Activated CD8-positive, alpha-beta memory T cell treated with anti-CD3 and anti-CD28 coated beads, Interleukin-2, amount 50 U/mL, for 1 hour (primary cell): ENCODE measurements around the gene DCLK1.

Source experiments
- DNase-seq: peaks from one replicate; pipeline ENCODE4 v3.0.0-alpha.2; 2020; ENCODE audit errors: extremely low read depth

The DCLK1 gene

GRCh38 chr13:36038785-36039555, 92.2 kb downstream of the DCLK1 start:
- DNase-seq = no peak

DNA sequence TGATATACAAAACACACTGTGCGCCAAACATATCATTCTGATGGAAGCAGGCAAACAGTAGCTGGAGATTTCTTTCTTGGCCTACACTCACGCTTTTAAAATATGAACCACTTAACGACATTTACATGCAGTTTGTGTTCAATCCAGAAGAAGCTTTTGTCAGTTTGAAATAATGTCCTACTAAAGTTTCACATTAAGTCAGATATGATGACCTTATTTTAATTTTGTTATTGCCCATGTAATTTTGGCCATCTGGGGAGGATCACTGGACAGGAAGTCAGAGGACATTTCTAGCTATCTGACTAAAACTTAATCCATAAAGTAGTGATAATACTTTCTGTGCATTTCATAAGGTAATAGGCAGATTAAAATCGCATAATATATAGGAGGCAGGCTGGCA, 98.1 kb downstream of the DCLK1 start:
- DNase-seq = no peak

DNA sequence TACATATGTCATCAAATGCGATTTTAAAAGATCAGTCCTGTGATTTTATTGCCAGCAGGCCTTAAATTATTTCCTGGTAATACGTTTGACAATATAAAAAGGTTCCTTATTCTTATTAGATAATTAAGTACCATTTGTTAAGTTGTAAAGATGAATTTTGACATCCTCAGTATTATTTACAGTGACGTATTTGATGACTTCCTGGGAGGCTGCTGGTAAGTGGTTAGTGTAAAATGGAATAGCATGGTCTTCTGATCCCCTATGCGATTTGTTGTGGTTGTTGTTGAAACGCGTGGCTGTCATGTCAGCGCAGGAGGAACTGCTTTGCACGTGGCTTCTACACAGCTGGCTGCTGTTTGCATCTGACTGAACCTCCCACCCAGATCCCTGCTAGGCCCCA, 99.7 kb downstream of the DCLK1 start:
- no peak for DNase-seq

GRCh38 chr13:36030670-36031331, 100.4 kb downstream of the DCLK1 start:
- DNase-seq = no peak

GRCh38 chr13:36029166-36029565, 102.0 kb downstream of the DCLK1 start:
- no peak for DNase-seq

DNA sequence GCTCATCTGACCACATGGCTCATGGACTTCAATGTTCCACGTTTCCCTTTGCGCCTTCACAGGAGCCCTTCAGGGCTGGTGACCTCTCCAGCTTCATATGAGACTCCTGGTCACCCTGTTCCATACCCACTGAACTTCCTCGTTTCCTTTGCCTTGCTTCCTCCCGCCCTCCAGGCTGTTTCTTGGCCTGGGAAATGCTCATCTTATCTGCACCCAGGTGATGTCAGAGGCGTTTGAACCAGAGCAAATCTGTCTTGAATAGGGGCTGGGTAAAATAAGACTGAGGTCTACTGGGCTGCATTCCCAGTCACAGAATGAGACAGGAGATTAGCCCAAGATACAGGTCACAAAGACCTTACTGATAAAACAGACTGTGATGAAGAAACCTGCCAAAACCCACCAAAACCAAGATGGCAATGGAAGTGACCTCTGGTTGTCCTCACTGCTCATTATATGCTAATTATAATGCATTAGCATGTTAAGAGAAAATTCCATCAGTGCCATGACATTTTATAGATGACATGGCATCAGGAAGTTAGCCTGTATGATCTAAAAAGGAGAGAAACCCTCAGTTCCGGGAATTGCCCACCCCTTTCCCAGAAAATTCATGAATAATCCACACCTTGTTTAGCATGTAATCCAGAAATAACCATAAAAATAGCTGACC, 102.7 kb downstream of the DCLK1 start:
- DNase-seq = no peak

GRCh38 chr13:36026531-36026930, 104.7 kb downstream of the DCLK1 start:
- DNase-seq = no peak

DNA sequence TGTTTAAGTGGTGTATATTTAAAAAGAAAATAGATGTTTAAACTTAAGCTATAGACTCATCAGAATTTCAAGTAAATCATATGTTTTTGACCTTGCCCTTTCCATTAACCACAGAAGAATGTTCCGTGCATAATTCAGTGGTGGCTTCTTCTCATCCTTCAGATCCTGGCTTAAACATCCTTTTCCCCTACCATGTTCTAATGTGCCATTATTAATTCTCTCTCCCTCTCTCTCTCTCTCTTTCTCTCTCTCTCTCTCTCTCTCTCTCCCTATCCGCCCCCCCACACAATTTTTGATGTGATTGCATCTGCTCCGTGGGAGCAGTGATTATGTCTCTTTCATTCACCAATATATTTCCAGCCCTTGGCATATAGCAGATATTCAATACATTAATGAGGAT, 116.4 kb downstream of the DCLK1 start:
- no peak for DNase-seq

- DNase-seq = no peak
These were observed 124.1 kb downstream of the DCLK1 start for GRCh38 chr13:36006894-36007675.

DNA sequence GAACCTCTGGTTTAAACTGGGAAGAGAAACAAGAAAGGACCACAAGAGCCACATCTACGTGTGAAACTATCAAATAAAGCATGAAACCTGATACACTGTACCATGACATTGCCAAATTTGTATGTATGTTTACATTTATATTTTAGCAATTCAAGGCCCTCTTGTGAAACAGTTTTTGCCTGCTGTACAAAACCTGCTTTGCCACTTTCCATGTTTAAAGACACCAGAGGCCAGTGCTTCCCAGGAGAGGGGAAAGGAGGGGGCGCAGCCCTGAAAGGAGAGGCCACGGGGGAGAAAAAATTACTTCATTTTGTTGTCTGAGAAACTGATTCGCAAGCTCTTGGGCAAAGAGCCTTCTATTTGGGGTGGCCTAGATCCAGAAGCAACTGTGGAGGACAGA, 124.8 kb downstream of the DCLK1 start:
- no peak for DNase-seq

- no peak for DNase-seq
These were observed 129.6 kb downstream of the DCLK1 start for GRCh38 chr13:36001561-36001960.

GRCh38 chr13:36000028-36000427, 131.2 kb downstream of the DCLK1 start:
- DNase-seq = no peak

GRCh38 chr13:35996360-35996759, 134.8 kb downstream of the DCLK1 start:
- no peak for DNase-seq

DNA sequence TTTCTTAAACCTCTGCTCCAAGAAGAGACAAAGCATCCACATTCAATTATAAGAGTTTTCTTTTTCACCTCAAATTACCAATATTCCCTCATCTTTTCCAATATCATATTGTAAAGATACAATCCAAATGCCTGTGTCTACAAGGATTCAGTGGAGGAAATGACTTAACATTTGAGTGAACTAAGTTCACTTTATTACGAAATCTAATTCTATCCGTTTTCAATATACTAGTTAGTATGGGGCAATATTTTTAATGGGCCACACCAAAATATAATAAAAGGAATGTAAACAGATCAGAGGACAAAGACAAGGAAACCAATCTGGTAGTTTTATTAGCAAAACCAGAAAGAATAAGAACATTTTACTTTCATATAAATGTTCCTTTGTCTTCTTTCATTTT, 136.0 kb downstream of the DCLK1 start:
- DNase-seq = no peak

DNA sequence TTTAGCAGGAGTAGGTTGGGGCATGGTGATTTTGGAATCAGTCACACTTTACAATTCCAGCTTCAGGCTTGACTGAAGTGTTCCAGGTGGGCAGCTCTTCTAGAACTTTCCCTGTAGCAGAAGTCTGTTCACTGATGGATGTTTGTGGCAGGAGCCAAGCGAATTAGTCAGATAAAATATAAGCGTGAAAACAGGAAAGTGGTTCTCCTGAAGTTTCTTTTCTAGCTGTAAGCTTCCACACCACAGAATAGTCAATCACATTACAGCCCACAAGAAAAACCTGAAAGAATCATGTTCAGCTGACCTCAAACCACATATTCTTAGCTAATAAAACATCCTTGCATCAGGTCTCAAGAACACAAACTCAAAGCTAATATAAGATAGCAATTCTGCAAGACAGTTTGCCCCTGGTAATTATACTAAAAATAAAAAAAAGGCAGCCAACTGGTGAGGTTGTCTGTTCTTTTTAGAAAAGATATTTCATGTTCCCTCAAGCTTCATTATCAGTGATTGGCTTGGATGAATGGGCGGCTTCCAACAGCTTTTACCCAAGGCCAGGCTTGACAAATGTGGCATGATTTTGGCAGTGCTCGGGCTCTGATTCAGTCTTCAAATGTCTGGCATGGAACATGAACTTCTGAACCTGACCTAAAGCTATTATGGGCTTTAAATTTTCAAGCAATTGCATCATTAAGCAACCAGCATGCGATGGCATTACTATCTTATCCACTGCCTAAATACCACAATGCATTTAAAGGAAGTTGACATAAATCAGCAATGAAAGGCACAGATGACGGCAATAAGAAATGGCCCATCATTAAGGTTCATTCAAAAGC, 136.8 kb downstream of the DCLK1 start:
- DNase-seq = no peak

DNA sequence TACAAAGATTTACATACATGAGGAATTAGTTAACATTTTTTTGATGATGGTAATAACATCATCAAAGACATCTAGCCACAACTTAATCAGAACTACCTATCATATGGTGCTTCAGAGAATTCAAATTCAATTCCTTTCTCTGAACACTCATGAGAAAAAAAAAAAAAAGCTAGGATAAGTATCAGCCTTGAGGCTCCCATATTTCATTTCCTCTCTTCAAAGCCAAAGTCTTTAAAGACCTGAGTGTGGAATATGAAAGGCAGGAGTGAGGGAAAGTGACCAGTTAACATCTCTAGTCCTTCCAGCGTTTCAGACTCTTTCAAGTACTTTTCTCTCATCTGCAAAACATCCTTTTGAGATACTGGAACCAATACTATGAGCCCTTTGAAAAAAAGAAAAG, 137.5 kb downstream of the DCLK1 start:
- DNase-seq = no peak

- DNase-seq = no peak
These were observed 138.2 kb downstream of the DCLK1 start for GRCh38 chr13:35992964-35993363.

DNA sequence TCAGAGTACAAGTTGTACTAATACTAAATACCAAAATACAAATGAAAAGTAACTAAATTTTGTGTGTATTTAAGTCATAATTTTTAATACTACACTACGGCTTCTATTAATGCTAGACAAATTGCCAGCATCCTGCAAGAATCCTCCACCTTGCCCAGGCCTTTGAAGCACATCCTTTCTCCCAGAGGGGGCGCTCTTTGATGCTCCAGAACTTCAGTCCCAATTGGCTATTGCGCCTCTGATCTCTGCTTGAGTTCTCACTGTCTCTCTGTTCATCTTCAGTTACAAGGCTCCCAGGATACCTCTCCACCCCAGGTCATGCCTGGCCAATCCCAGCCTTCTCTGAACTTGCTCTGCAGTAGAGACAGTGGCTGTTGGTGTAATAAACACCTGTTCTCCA, 141.0 kb downstream of the DCLK1 start:
- DNase-seq = no peak

DNA sequence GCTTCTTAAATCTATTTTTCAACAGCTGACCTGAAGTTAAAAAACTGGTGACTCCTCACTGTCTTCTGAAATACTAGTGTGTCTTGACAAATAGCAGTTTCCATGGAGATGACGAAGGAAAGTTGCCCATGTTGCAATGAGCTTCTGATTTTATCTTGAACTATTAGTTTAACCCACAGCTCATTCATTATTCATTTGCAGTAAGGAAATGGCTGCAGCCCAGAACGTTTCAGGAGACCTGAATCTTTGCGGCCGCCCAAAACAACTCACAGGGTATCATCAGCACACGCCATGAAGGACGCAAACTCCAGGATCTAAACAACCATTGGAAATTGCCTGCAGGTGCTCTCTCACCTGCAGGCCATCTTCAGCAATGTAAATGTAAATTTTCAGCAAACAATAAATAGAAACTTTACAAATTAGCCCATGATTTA, 142.5 kb downstream of the DCLK1 start:
- no peak for DNase-seq

GRCh38 chr13:35987572-35988513, 143.3 kb downstream of the DCLK1 start:
- DNase-seq = no peak
